GM23338 (cell line): Measurements from ENCODE around the gene ZEB2. TPM values are rescaled to one million over a fixed set of nuclear protein-coding genes. Genes with fewer than 3 reads are reported as not detected.

Experiments used
- ATAC-seq: fragments of 200-7000 bp; cut with Tn5 transposase; 3 replicates; pipeline ENCODE4 v1.9.1; 2020
- DNase-seq: peaks from one replicate; pipeline ENCODE4 v3.0.0-alpha.2; 2015; ENCODE audit warnings: low spot score
- H2AFZ ChIP-seq: fragments of 200-600 bp; sonication (generic); 2 replicates; pipeline ENCODE4 v1.8.0; 2016; ENCODE audit warnings: antibody characterized with exemption, mild to moderate bottlenecking, moderate library complexity
- H3F3A ChIP-seq: fragments of 200-600 bp; sonication (generic); replicated peaks from 2 replicates; pipeline ENCODE4 v1.8.0; 2017; ENCODE audit warnings: antibody characterized with exemption, mixed run types, low read depth
- H3K27ac ChIP-seq: fragments of 200-600 bp; sonication (generic); 2 replicates; pipeline ENCODE4 v1.6.1; 2016; ENCODE audit warnings: low read depth
- H3K27me3 ChIP-seq: fragments of 200-600 bp; sonication (generic); 2 replicates; pipeline ENCODE4 v1.8.0; 2016; ENCODE audit warnings: mild to moderate bottlenecking, mixed run types, moderate library complexity; ENCODE audit not compliant: insufficient read depth
- H3K36me3 ChIP-seq: fragments of 200-600 bp; sonication (generic); 2 replicates; pipeline ENCODE4 v1.8.0; 2016; ENCODE audit warnings: mild to moderate bottlenecking; ENCODE audit not compliant: insufficient read depth
- H3K4me1 ChIP-seq: fragments of 200-600 bp; sonication (generic); 2 replicates; pipeline ENCODE4 v1.8.0; 2016; ENCODE audit warnings: mild to moderate bottlenecking, moderate library complexity; ENCODE audit not compliant: insufficient read depth
- H3K4me2 ChIP-seq: fragments of 200-600 bp; sonication (generic); 2 replicates; pipeline ENCODE4 v1.7.1; 2017; ENCODE audit warnings: mixed run types
- H3K4me3 ChIP-seq: fragments of 200-600 bp; sonication (generic); 2 replicates; pipeline ENCODE4 v1.6.1; 2016; ENCODE audit warnings: mixed run types
- H3K79me2 ChIP-seq: fragments of 200-600 bp; sonication (generic); replicated peaks from 2 replicates; pipeline ENCODE4 v1.8.0; 2017; ENCODE audit warnings: mild to moderate bottlenecking; ENCODE audit not compliant: insufficient read depth
- H3K9me2 ChIP-seq: fragments of 200-600 bp; sonication (generic); 2 replicates; pipeline ENCODE4 v1.8.0; 2017; ENCODE audit not compliant: insufficient read depth
- H4K20me1 ChIP-seq: fragments of 200-600 bp; sonication (generic); replicated peaks from 2 replicates; pipeline ENCODE4 v1.8.0; 2017; ENCODE audit warnings: mild to moderate bottlenecking; ENCODE audit not compliant: insufficient read depth
- H3K27ac Mint-ChIP-seq: 2 replicates; pipeline ENCODE4 v1.8.0; 2020; ENCODE audit warnings: inconsistent platforms, mild to moderate bottlenecking, moderate library complexity, mixed read lengths
- H3K27me3 Mint-ChIP-seq: 3 replicates; pipeline ENCODE4 v1.8.0; 2022; ENCODE audit warnings: low read depth, mild to moderate bottlenecking, moderate library complexity, mixed read lengths, inconsistent platforms; ENCODE audit not compliant: insufficient read depth, poor library complexity
- H3K36me3 Mint-ChIP-seq: 3 replicates; pipeline ENCODE4 v1.8.0; 2021; ENCODE audit warnings: low read depth, mild to moderate bottlenecking, inconsistent platforms, moderate library complexity, mixed read lengths
- H3K4me1 Mint-ChIP-seq: 3 replicates; pipeline ENCODE4 v1.8.0; 2020; ENCODE audit warnings: mild to moderate bottlenecking, inconsistent platforms, mixed read lengths
- H3K4me3 Mint-ChIP-seq: 3 replicates; pipeline ENCODE4 v1.8.0; 2021; ENCODE audit warnings: moderate library complexity, mild to moderate bottlenecking, inconsistent platforms, mixed read lengths
- H3K9me3 Mint-ChIP-seq: 3 replicates; pipeline ENCODE4 v1.8.0; 2020; ENCODE audit warnings: moderate library complexity, mild to moderate bottlenecking, inconsistent platforms, mixed read lengths
- CREB1 ChIP-seq: fragments of 250-450 bp; sonication (Bioruptor Pico); IDR thresholded peaks from 2 replicates; pipeline ENCODE4 v1.5.0; 2020; ENCODE audit warnings: low read depth, mild to moderate bottlenecking, moderate library complexity
- CTCF ChIP-seq, 2 experiments: fragments of 200-600 bp in 1 of 2; sonication (generic) in 1 of 2; conservative IDR thresholded peaks; 2 replicates each; pipeline versions ENCODE4 v1.5.1 to v1.6.1; 2016 to 2017; ENCODE audit warnings: antibody characterized with exemption in 2 of 2, low read depth in 2 of 2, mild to moderate bottlenecking in 2 of 2, moderate library complexity in 1 of 2
- ETS1 ChIP-seq: IDR thresholded peaks from 2 replicates; pipeline ENCODE4 v1.6.1; 2016; ENCODE audit warnings: antibody characterized with exemption
- EZH2 ChIP-seq: fragments of 200-600 bp; sonication (generic); IDR thresholded peaks from one replicate; pipeline ENCODE4 v1.8.0; 2017; ENCODE audit warnings: antibody characterized with exemption, mild to moderate bottlenecking, low read depth; ENCODE audit not compliant: unreplicated experiment
- EZH2phosphoT487 ChIP-seq: fragments of 200-600 bp; sonication (generic); IDR thresholded peaks from one replicate; pipeline ENCODE4 v1.8.1; 2018; ENCODE audit warnings: antibody characterized with exemption; ENCODE audit not compliant: unreplicated experiment
- JUNB ChIP-seq: IDR thresholded peaks from one replicate; pipeline ENCODE4 v1.6.1; 2016; ENCODE audit warnings: antibody characterized with exemption; ENCODE audit not compliant: unreplicated experiment
- POLR2AphosphoS5 ChIP-seq: IDR thresholded peaks from 2 replicates; pipeline ENCODE4 v1.6.1; 2016; ENCODE audit warnings: antibody characterized with exemption, low read depth
- STAT1 ChIP-seq: IDR thresholded peaks from one replicate; pipeline ENCODE4 v1.6.1; 2016; ENCODE audit warnings: antibody characterized with exemption; ENCODE audit not compliant: unreplicated experiment
- ZNF114 ChIP-seq: fragments of 250-450 bp; sonication (Bioruptor Pico); IDR thresholded peaks from 2 replicates; pipeline ENCODE4 v1.5.0; 2020; ENCODE audit warnings: mild to moderate bottlenecking, moderate library complexity
- ZNF331 ChIP-seq: fragments of 250-450 bp; sonication (Bioruptor Pico); IDR thresholded peaks from 2 replicates; pipeline ENCODE4 v1.5.0; 2020; ENCODE audit warnings: low read depth, mild to moderate bottlenecking, moderate library complexity
- ZNF462 ChIP-seq: fragments of 250-450 bp; sonication (Bioruptor Pico); IDR thresholded peaks from 2 replicates; pipeline ENCODE4 v1.5.0; 2020; ENCODE audit warnings: mild to moderate bottlenecking, moderate library complexity
- polyA plus RNA-seq: library from polyadenylated mRNA; unstranded; fragments of >200 nt; fragmentation: Nextera tagmentation; extraction: Ambion mirVana; gene quantifications from 2 replicates; pipeline ENCODE4 v1.2.1, GENCODE V29; 2016
- total RNA-seq: library from RNA; depleted of rRNA; stranded (reverse); fragments of >200 nt; shearing (Covaris generic); gene quantifications from 2 replicates; pipeline ENCODE4 v1.2.3, GENCODE V29; 2014

ZEB2 gene
- total and polyA plus RNA-seq, 2 experiments from 2014 or later = 0.45 TPM; not detected in 1

- Histone ChIP-seq H3K27ac (no peak overlapping the region), H3K27me3 (no peaks in the 10 kb centered on the region), H2AFZ (no peak overlapping the region), H3K4me1 (no peaks in the 10 kb centered on the region), H4K20me1 (no peaks in the 10 kb centered on the region), H3F3A (no peaks in the 10 kb centered on the region), H3K4me3 (no peak overlapping the region), H3K4me2 (no peak overlapping the region), H3K9me2 (0 out of 2 replicates have a peak, but pooled peaks cover 3% of the 10 kb centered on the region), H3K79me2 (no peaks in the 10 kb centered on the region), H3K36me3 (no peaks in the 10 kb centered on the region)
- no peak for ATAC-seq
- Mint-ChIP-seq H3K4me3 (no peak overlapping the region), H3K27ac (no peak overlapping the region), H3K27me3 (no peaks in the 10 kb centered on the region), H3K9me3 (no peaks in the 10 kb centered on the region), H3K36me3 (no peaks in the 10 kb centered on the region), H3K4me1 (peaks cover 5% of the 10 kb centered on the region)
- TF ChIP-seq ZNF114 (CRISPR knock-in tag) = no peak
- no peak for TF ChIP-seq ZNF331
- TF ChIP-seq EZH2phosphoT487 = no peak
- no peak for TF ChIP-seq EZH2
- TF ChIP-seq ETS1 = no peak
- TF ChIP-seq CTCF (conservative IDR thresholded peaks at IDR 0.05; ENCODE audit: low read depth in 2 of 2) = no peak
- DNase-seq = no peak
Measured at GRCh38 chr2:144377914-144378313, 142.0 kb downstream of the ZEB2 start.

GRCh38 chr2:144376926-144377325 is 143.0 kb downstream of the ZEB2 start:
- DNase-seq (no peak), ATAC-seq (no peak)
- Mint-ChIP-seq H3K27ac (no peak overlapping the region), H3K9me3 (no peaks in the 10 kb centered on the region), H3K36me3 (no peaks in the 10 kb centered on the region), H3K27me3 (no peaks in the 10 kb centered on the region), H3K4me3 (no peak overlapping the region), H3K4me1 (peaks cover 11% of the 10 kb centered on the region)
- H3K79me2 ChIP-seq = no peaks in the 10 kb centered on the region
- no peaks in the 10 kb centered on the region for H3K36me3 ChIP-seq
- H3K4me3 ChIP-seq = no peak overlapping the region
- H3K4me1 ChIP-seq = peaks cover 5% of the 10 kb centered on the region; the same call in 1 of the 2 replicates
- H4K20me1 ChIP-seq = no peaks in the 10 kb centered on the region
- H3K9me2 ChIP-seq = 0 out of 2 replicates have a peak, but pooled peaks cover 3% of the 10 kb centered on the region
- no peak overlapping the region for H3K4me2 ChIP-seq
- no peaks in the 10 kb centered on the region for H3K27me3 ChIP-seq
- no peak overlapping the region for H3K27ac ChIP-seq
- no peak overlapping the region for H2AFZ ChIP-seq
- H3F3A ChIP-seq = no peaks in the 10 kb centered on the region
- TF ChIP-seq EZH2 = no peak
- TF ChIP-seq ZNF114 (CRISPR knock-in tag) = no peak
- TF ChIP-seq CTCF (conservative IDR thresholded peaks at IDR 0.05; ENCODE audit: low read depth in 2 of 2) = no peak
- no peak for TF ChIP-seq CREB1 (CRISPR knock-in tag)
- no peak for TF ChIP-seq POLR2AphosphoS5
- TF ChIP-seq ZNF462 = no peak
- no peak for TF ChIP-seq ZNF331
- TF ChIP-seq JUNB = no peak
- no peak for TF ChIP-seq STAT1
